H1 (cell line): ENCODE results near the gene IL3.
A peak's percentile ranks its signal among the peaks of the same experiment; 100 is the strongest.

Experiments
- CEBPB ChIP-seq: IDR thresholded peaks from 2 replicates; pipeline ENCODE4 v1.6.1; 2012; ENCODE audit warnings: low read depth, low read length
- CHD2 ChIP-seq: IDR thresholded peaks from 2 replicates; pipeline ENCODE4 v1.6.1; 2012; ENCODE audit warnings: low read length, improper control_type of control experiment
- CTCF ChIP-seq, 3 experiments: IDR thresholded peaks; 1 replicate in 2 of 3; 2 replicates in 1 of 3; pipeline versions ENCODE4 v1.5.1 to v1.6.1; 2011; ENCODE audit warnings: low read length in 3 of 3, mild to moderate bottlenecking in 3 of 3, inconsistent platforms in 2 of 3, low read depth in 1 of 3, moderate library complexity in 1 of 3; ENCODE audit not compliant: insufficient read depth in 1 of 3; ENCODE audit errors: control extremely low read depth in 1 of 3
- JUN ChIP-seq: IDR thresholded peaks from 2 replicates; pipeline ENCODE4 v1.6.1; 2011; ENCODE audit warnings: low read depth, mild to moderate bottlenecking, improper control_type of control experiment, low read length
- POLR2A ChIP-seq, 2 experiments: IDR thresholded peaks; 1 replicate in 1 of 2; 2 replicates in 1 of 2; pipeline ENCODE4 v1.6.1; 2011; ENCODE audit warnings: low read depth in 2 of 2, low read length in 2 of 2, mild to moderate bottlenecking in 2 of 2; ENCODE audit errors: control extremely low read depth in 1 of 2
- POLR2AphosphoS5 ChIP-seq: IDR thresholded peaks from 2 replicates; pipeline ENCODE4 v1.6.1; 2011; ENCODE audit warnings: low read depth, low read length
- RAD21 ChIP-seq, 2 experiments: IDR thresholded peaks in 1 of 2; conservative IDR thresholded peaks in 1 of 2; 2 replicates each; pipeline ENCODE4 v1.6.1; 2011; ENCODE audit warnings: low read depth in 2 of 2, low read length in 2 of 2, improper control_type of control experiment in 1 of 2, inconsistent platforms in 1 of 2, mild to moderate bottlenecking in 1 of 2, moderate library complexity in 1 of 2
- RBBP5 ChIP-seq: IDR thresholded peaks from 2 replicates; pipeline ENCODE4 v1.7.1; 2012; ENCODE audit warnings: low read depth, mild to moderate bottlenecking, inconsistent platforms, low read length, moderate library complexity, borderline replicate concordance

- TF ChIP-seq CTCF (IDR thresholded peaks at IDR 0.05; ENCODE audit: control extremely low read depth in 1 of 3, insufficient read depth in 1 of 3, low read depth in 1 of 3, low read length in 3 of 3) (peak in 2 of 3 experiments; percentile 85 to 95; a peak in 3 of 4 replicates), RAD21 (IDR thresholded peaks at IDR 0.05 in 1 of 2, conservative IDR thresholded peaks at IDR 0.05 in 1 of 2; ENCODE audit: low read depth in 2 of 2, low read length in 2 of 2) (peak; percentile 91 to 92), CEBPB (peak; percentile 87), POLR2A (IDR thresholded peaks at IDR 0.05; ENCODE audit: control extremely low read depth in 1 of 2, low read depth in 2 of 2, low read length in 2 of 2) (no peak), RBBP5 (no peak), JUN (no peak), CHD2 (no peak), POLR2AphosphoS5 (no peak)
Measured at GRCh38 chr5:132063090-132063911, 2.8 kb downstream of the IL3 start.
